ENCODE measurements around the gene LY86. TPM values are rescaled to one million over a fixed set of nuclear protein-coding genes. Genes with fewer than 3 reads are reported as not detected.

Gene LY86
- total and polyA plus RNA-seq, 2 donors (not counting 1 experiment from before 2014, with no cell fraction given), result 68.7 to 90.2 TPM

- no peaks in the 10 kb centered on the region for H3K9me3 Mint-ChIP-seq (ENCODE audit: insufficient read depth)
- H3K27ac ChIP-seq (ENCODE audit: low read length in 2 of 2), result no peak overlapping the region
- H3K9ac ChIP-seq (ENCODE audit: low read length), result no peak overlapping the region
- H3K27me3 ChIP-seq (replicated peaks in 1 of 4; ENCODE audit: control extremely low read depth in 1 of 4, control insufficient read depth in 3 of 4, insufficient read depth in 4 of 4, low read length in 3 of 4), result no peaks in the 10 kb centered on the region
- peaks cover 58% of the 10 kb centered on the region for H3K79me2 ChIP-seq (ENCODE audit: control insufficient read depth, insufficient read depth, low read length)
- TF ChIP-seq EZH2 (IDR thresholded peaks at IDR 0.05; ENCODE audit: borderline replicate concordance, insufficient read depth, low read depth, low read length, poor library complexity, severe bottlenecking) (no peak), CTCF (IDR thresholded peaks at IDR 0.05) (no peak)
- H3K4me1 Mint-ChIP-seq, result peaks cover 41% of the 10 kb centered on the region
- no peaks in the 10 kb centered on the region for H3K9me3 ChIP-seq (ENCODE audit: control extremely low read depth in 1 of 3, control insufficient read depth in 2 of 3, insufficient read depth in 1 of 3, low read length in 2 of 3)
- H3K4me3 Mint-ChIP-seq, result no peak overlapping the region
- DNase-seq (no peak), ATAC-seq (ENCODE audit: low read depth) (no peak)
- CTCF ChIA-PET, result interaction anchor here (0.7 to 1.4 kb wide), 4 partner anchors 37 to 79 kb away, joined by 3 read pairs; no protein-coding TSS in a partner anchor
- H3K27me3 Mint-ChIP-seq, result no peaks in the 10 kb centered on the region
- intact Hi-C loops (cut with micrococcal nuclease), result no loop called here
- no peak overlapping the region for H3K27ac Mint-ChIP-seq
- H3K4me2 ChIP-seq (replicated peaks; ENCODE audit: low read depth, low read length, poor library complexity, severe bottlenecking), result no peak overlapping the region
- peaks cover 7 to 10% of the 10 kb centered on the region in 2 donors for H3K4me1 ChIP-seq (ENCODE audit: control insufficient read depth in 2 of 2, insufficient read depth in 2 of 2, low read length in 2 of 2)
- 100% methylated on average over 3 of the region's 6 CpGs for WGBS (ENCODE audit: insufficient coverage)
- POLR2A ChIA-PET, result no interaction called here
- H3K4me3 ChIP-seq (ENCODE audit: control extremely low read depth in 1 of 5, extremely low read depth in 1 of 5, insufficient read depth in 1 of 5, low read depth in 2 of 5, low read length in 4 of 5), result no peak overlapping the region
- peaks cover 40 to 67% of the 10 kb centered on the region in 2 experiments for H3K36me3 ChIP-seq (replicated peaks in 1 of 2; ENCODE audit: control extremely low read depth in 1 of 2, control insufficient read depth in 1 of 2, extremely low read depth in 1 of 2, insufficient read depth in 2 of 2, low read length in 1 of 2)
- no peak overlapping the region for H2AFZ ChIP-seq (ENCODE audit: insufficient read depth, low read depth, low read length, poor library complexity, severe bottlenecking)
- H4K20me1 ChIP-seq (ENCODE audit: control insufficient read depth, insufficient read depth, low read length, poor library complexity, severe bottlenecking), result peaks cover 17% of the 10 kb centered on the region
These were observed 37.7 kb downstream of the LY86 start for GRCh38 chr6:6626187-6626586.

- no peak for TF ChIP-seq EZH2 (IDR thresholded peaks at IDR 0.05; ENCODE audit: borderline replicate concordance, insufficient read depth, low read depth, low read length, poor library complexity, severe bottlenecking)
- no peak for TF ChIP-seq CTCF (IDR thresholded peaks at IDR 0.05)
- ATAC-seq (ENCODE audit: low read depth) (no peak), DNase-seq (no peak)
- 100% methylated on average over 1 of the region's 2 CpGs for WGBS (ENCODE audit: insufficient coverage)
- Mint-ChIP-seq H3K27me3 (no peaks in the 10 kb centered on the region), H3K9me3 (ENCODE audit: insufficient read depth) (no peaks in the 10 kb centered on the region), H3K27ac (no peak overlapping the region), H3K4me3 (no peak overlapping the region), H3K4me1 (peaks cover 20% of the 10 kb centered on the region)
- ChIA-PET POLR2A (interaction anchor here (0.6 kb wide), 1 partner anchor 1364 kb away, joined by 3 read pairs; no protein-coding TSS in a partner anchor), CTCF (no interaction called here)
- no peak overlapping the region for H3K4me3 ChIP-seq (ENCODE audit: control extremely low read depth in 1 of 5, extremely low read depth in 1 of 5, insufficient read depth in 1 of 5, low read depth in 2 of 5, low read length in 4 of 5)
- H3K9me3 ChIP-seq (ENCODE audit: control extremely low read depth in 1 of 3, control insufficient read depth in 2 of 3, insufficient read depth in 1 of 3, low read length in 2 of 3), result no peaks in the 10 kb centered on the region
- peaks cover 33 to 93% of the 10 kb centered on the region in 2 experiments for H3K36me3 ChIP-seq (replicated peaks in 1 of 2; ENCODE audit: control extremely low read depth in 1 of 2, control insufficient read depth in 1 of 2, extremely low read depth in 1 of 2, insufficient read depth in 2 of 2, low read length in 1 of 2)
- peaks cover 3 to 7% of the 10 kb centered on the region in 2 donors for H3K4me1 ChIP-seq (ENCODE audit: control insufficient read depth in 2 of 2, insufficient read depth in 2 of 2, low read length in 2 of 2)
- intact Hi-C loops (cut with micrococcal nuclease), result no loop called here
- no peak overlapping the region for H3K27ac ChIP-seq (ENCODE audit: low read length in 2 of 2)
- peaks cover 26% of the 10 kb centered on the region for H3K79me2 ChIP-seq (ENCODE audit: control insufficient read depth, insufficient read depth, low read length)
- peaks cover 6% of the 10 kb centered on the region for H4K20me1 ChIP-seq (ENCODE audit: control insufficient read depth, insufficient read depth, low read length, poor library complexity, severe bottlenecking)
- H3K9ac ChIP-seq (ENCODE audit: low read length), result no peak overlapping the region
- H3K27me3 ChIP-seq (replicated peaks in 1 of 4; ENCODE audit: control extremely low read depth in 1 of 4, control insufficient read depth in 3 of 4, insufficient read depth in 4 of 4, low read length in 3 of 4), result no peaks in the 10 kb centered on the region
- no peak overlapping the region for H2AFZ ChIP-seq (ENCODE audit: insufficient read depth, low read depth, low read length, poor library complexity, severe bottlenecking)
- H3K4me2 ChIP-seq (replicated peaks; ENCODE audit: low read depth, low read length, poor library complexity, severe bottlenecking), result no peak overlapping the region
These were observed 40.9 kb downstream of the LY86 start for GRCh38 chr6:6629402-6629801.

All from B cell (primary cell).